A204.1 (cell line): ENCODE measurements around the gene ADAMTSL1.

Experiments
- FAIRE-seq: peaks from 2 replicates; lab custom pipeline; 2012; peaks lifted over from hg19 to GRCh38; lab: Jason Lieb, UNC

ADAMTSL1 gene

GRCh38 chr9:18666348-18666747 lies 192.4 kb downstream of the ADAMTSL1 start:
- FAIRE-seq, result no peak

DNA sequence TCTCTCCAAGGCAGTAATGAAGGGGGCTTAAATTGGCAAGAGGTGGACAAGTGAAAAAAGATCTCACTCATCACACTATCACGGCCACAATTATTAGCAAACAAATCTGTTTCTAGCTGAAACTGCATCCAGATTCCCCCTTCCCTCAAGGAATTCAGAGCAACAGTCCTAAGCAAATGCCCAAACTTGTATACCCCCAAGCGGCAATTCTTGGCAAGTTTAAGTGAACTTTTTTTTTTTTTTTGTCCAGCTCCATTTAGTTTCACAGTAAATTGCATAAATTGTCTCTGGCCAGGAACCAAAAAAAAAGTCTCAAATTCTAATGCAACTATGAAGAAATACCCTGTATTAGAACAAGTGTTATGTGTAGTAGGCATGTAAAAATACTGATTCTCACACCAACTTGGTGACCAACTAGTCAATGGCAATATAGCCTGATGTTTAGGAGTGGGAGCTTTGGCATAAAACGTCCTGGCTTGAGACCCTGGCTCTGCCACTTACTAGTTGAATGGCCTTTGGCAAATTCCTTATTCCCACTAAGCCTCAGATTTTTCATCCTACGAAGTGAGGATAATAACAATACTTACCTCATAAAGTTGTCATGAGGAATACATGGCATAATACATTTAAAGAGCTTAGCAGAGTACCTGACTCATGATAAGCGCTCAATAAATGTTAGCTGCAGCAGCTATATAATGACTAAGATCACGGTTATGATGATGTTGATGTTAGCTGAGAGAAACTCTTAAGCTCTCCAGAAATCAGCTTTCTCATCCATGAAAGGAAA lies 193.2 kb downstream of the ADAMTSL1 start:
- no peak for FAIRE-seq

DNA sequence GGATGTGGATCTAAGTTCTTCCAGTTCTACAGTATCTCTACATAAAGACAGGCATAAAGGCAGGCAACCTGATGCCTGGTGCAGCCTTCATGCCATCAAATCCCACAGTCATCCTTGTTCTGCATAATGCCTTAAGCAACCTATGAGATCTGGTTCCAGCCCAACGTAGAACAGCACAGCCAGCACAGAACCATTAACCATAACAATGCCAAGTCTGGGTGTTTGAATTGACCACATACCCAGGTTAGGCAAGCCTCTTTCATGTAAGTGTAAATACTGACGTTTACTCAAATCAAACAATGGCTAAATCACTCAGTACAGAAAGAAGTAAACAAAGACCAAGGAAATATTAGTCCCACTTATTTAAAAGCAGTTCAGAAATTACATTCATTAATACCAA lies 195.0 kb downstream of the ADAMTSL1 start:
- no peak for FAIRE-seq

DNA sequence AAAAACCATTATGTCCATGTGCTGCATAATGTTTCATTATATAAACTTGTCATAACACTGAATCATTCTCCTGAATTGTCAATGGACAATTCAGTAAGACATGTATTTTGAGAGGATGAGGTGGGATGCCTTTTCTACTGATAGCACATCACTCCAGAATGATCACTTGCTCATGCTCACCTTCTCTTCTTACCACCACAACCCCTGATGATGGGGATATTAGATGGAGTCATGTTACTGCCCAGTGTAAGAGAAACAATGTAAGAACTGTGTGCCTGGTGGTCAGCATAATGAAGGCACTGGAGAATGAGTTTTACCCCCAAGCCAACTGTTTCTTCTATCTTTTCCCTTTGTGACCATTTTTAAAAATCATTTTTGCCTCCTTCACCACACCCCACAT lies 198.8 kb downstream of the ADAMTSL1 start:
- no peak for FAIRE-seq

DNA sequence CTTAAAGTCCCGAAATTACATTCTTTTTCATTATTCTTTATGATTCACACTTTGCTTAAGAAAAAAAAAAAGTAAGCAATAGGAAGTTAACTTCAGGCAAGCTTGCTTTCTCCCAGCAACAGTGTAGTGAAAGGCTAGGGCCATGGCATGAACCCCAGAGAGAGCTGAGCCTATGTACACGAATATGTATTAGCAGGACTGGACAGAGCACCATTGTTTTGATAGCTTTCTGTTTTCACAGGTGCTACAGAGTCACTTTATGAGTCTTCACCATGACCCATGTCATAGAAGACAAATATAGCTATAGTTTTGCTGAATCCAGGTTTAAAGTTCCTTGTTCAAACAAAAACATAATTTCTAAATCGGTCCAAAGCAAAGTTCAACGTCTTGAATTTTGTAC lies 199.2 kb downstream of the ADAMTSL1 start:
- no peak for FAIRE-seq

DNA sequence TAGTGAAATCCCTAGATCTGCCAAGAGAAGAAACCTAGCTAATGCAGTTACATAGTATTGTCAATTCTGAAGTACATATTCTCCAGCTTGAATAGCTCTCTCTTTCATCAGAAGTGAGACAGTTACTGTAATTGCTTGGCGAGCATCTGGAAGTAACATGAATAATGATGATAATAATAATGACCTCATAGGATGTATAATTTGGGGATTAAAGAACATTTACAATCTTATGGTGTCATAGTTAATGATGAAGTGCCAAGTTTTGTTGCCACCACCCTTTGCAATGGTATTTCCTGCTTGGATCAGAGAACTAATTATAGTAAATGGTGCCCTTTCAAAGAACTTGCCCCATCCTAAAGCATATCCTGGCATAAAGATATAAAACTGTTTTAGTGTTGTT lies 201.4 kb downstream of the ADAMTSL1 start:
- no peak for FAIRE-seq

- FAIRE-seq, result no peak
Measured at GRCh38 chr9:18675973-18676372, 202.0 kb downstream of the ADAMTSL1 start.

GRCh38 chr9:18676525-18676924 lies 202.6 kb downstream of the ADAMTSL1 start:
- no peak for FAIRE-seq

DNA sequence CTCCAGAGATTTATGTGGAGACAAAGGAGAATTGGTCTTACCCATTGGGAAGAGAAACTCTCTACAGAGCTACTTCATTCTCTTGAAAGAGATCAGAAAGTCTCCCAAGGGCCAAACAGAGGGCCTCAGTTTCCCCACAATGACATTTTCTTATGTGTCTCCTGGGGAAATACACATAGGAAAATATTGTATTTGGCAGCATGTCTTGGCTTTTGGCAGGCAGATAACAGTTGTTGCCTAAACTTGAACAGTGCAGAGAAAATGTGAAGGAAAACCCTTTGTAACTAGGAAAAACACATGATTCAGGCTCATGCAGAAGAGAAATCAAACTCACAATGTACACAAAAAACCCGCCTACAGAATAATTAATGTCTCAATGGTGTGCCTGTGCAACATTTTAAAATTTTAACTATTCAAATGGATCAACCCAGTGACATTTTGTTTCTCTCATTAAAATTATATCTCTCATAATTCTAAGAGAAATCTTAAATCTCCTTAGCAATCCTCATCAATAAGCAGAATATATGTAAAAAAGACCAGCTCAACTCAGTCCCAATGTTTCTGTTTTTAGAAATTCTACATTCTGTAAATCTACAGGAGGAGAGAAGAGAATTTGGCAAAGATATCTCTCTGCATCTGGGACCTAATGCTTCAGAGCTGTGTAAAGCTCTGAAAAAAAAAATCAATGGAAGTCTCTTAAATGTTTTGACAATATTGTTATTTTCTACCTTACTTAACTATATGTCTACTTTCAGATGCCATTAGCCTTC lies 205.1 kb downstream of the ADAMTSL1 start:
- no peak for FAIRE-seq

- FAIRE-seq, result no peak
Measured at GRCh38 chr9:18682907-18683306, 209.0 kb downstream of the ADAMTSL1 start.

DNA sequence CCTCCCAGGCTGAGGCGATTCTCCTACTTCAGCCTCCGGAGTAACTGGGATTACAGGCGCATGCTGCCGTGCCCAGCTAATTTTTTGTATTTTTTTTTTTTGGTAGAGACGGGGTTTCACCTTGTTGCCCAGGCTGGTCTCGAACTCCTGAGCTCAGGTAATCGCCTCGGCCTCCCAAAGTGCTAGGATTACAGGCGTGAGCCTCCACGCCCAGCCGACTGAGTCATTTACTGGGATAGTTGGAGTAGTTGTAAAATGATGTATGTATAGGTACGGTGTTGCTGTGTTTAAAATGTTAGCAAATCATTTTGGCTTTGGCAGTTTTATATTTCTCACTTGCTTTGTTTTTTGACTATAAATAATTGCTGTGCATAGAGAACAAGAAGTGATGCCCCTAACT lies 209.4 kb downstream of the ADAMTSL1 start:
- no peak for FAIRE-seq

GRCh38 chr9:18683851-18684250 lies 209.9 kb downstream of the ADAMTSL1 start:
- no peak for FAIRE-seq

- no peak for FAIRE-seq
Measured at GRCh38 chr9:18684593-18685317, 210.8 kb downstream of the ADAMTSL1 start.

DNA sequence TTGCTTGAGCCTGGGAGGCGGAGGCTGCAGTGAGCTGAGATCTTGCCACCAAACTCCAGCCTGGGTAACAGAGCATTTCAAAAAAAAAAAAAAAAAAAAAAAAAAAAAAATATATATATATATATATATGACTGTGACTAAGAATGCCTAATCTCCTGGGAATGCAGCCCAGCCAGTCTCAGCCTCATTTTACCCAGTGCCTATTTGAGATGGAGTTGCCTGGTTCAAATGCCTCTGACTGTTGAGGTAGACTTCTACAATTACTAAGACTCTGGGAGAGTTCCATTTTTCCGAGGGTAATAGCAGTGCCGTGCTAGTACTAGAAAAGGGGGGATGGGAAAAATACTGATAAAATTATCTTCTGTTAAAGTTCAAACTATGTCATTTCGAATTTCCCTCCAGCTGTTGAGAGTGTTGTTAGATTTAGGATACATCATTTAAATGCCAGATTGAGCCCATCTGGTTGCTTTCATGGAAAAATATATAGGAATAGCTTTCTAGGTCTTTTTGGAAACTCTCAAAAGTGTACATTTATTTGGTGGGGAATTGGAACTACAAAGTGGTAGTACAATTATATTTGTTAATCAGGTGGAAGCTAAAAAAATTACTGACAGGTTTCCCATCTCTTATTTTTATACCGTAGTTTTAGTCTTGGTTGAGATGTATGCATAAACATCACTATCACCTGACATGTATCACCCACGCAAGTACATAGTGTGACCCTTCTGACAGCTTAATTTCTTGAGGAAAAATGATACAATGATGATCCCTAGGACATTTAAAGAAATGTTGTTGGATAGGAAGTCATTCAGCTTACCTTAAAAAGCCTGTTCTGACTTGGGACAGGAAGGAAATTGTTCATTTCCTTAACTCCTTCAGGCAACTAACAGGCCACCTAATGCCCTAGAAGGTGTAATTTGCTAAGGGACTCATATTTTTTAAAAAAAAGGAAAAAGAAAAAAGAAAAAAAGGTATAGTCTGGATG lies 214.9 kb downstream of the ADAMTSL1 start:
- no peak for FAIRE-seq

GRCh38 chr9:18689921-18690320 lies 216.0 kb downstream of the ADAMTSL1 start:
- FAIRE-seq, result no peak

DNA sequence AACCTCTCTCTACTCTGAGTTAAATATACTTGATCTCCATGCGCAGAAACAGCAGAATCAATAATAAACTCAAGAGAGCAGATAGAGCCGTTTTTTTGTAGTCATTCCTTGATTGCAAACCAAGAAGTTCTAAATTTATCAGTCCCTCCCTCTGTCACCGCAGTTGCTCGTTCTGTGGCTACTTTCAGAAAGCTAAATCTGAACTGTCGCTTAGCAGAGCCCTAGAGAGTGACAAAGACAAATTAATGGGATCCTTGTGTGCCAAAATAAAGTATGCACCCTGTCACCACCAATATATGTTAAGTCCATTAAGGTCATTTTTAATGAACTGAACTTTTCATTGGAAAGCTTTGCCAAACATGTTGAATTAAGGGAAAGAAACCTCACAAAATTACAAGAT lies 218.3 kb downstream of the ADAMTSL1 start:
- no peak for FAIRE-seq

- FAIRE-seq, result no peak
Measured at GRCh38 chr9:18692962-18693361, 219.0 kb downstream of the ADAMTSL1 start.

DNA sequence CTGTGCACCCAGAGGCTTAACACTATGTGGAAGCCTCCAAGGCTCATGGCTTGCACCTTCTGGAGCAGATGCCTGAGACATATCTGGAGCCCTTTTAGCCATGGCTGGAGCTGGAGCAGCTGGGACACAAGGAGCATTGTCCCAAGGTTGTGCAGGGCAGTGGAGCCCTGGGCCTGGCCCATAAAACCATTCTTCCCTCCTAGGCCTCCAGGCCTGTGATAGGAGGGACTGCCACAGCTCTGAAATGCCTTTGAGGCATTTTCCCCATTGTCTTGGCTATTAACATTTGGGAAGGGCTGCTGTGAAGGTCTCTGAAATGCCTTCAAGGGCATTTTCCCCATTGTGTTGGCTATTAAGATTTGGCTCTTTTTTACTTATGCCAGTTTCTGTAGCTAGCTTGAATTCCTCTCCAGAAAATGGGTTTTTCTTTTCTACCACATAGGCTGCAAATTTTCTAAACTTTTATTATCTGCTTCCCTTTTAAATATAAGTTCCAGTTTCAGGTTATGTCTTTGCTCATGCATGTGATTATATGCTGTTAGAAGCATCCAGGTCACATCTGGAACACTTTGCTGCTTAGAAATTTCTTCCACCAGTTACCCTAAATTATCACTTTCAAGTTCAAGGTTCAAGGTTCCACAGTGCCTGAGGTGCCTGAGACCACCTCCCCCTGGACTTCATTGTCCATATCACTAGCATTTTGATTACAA lies 221.2 kb downstream of the ADAMTSL1 start:
- FAIRE-seq, result no peak

DNA sequence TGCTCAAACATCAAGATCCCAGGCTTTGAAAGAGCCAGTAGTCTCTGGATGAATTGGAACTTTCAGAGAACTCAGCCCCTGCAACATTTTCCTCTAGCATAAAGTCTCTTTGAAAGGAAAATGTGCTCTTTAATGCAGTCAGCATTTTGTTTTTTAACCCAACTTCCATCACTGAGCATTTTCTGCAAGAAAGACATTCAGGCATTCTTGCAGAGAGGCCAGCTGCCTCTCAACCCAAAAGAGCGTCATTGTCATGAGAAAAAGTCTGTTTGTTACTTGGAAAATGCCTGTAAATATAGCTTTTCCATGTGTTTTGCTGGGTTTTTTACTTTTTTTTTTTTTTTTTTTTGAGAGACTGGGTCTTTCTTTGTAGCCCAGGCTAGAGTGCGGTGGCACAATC lies 225.0 kb downstream of the ADAMTSL1 start:
- FAIRE-seq, result no peak

DNA sequence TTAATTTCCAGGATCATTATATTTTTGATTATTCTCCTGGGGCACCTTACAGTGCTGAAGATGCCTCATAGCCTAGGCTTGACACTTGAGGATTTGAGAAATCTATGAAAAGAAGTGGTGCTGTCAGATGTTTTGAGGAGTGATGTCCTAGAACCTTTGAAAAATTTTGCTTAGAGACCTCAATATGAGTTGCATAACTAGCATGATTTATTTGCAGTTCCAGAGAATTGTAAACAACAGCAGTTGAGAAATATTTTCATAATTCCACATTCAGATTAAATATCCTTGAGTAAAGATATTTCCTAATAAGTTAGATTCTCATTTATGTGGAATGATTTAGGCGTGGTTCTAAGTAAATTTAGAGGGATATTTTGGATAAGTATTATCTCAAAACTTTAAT lies 225.8 kb downstream of the ADAMTSL1 start:
- FAIRE-seq, result no peak

DNA sequence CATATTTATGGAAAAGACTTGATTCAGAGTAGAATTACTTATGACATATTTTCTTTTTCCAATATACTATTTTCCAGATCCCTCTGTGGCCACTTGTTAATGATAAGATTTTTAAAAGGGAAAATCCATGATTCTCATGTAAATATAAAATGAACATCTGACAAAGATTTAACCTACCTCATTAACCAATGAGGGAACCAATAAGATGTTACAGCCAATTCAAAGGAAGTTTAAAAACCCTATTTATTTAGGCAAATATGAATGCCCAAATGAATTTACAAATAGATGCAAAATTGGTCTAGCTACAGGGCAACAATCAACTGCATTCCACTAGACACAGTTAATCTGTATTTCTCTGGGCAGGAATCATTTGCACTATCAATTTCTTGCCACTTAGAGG lies 226.8 kb downstream of the ADAMTSL1 start:
- FAIRE-seq, result no peak
